GM18502 (cell line): ENCODE measurements around the gene NRG2.

Experiments used
- ATAC-seq: cut with Tn5 transposase; IDR thresholded peaks from one replicate; pipeline ENCODE4 v1.9.1; 2021; ENCODE audit warnings: mild to moderate bottlenecking; ENCODE audit not compliant: unreplicated experiment, poor library complexity

The NRG2 gene

GRCh38 chr5:139864716-139865483, 178.2 kb downstream of the NRG2 start:
- no peak for ATAC-seq

GRCh38 chr5:139863855-139864558, 179.1 kb downstream of the NRG2 start:
- ATAC-seq = peak; percentile 56

GRCh38 chr5:139863361-139863760, 179.7 kb downstream of the NRG2 start:
- no peak for ATAC-seq

GRCh38 chr5:139862803-139863202, 180.3 kb downstream of the NRG2 start:
- ATAC-seq = no peak

- ATAC-seq = peak; percentile 57
Observed at GRCh38 chr5:139862313-139862712, 180.8 kb downstream of the NRG2 start.

- no peak for ATAC-seq
Observed at GRCh38 chr5:139861889-139862207, 181.3 kb downstream of the NRG2 start.

- no peak for ATAC-seq
Observed at GRCh38 chr5:139861021-139861888, 181.8 kb downstream of the NRG2 start.

- ATAC-seq = no peak
Observed at GRCh38 chr5:139859013-139859412, 184.1 kb downstream of the NRG2 start.

GRCh38 chr5:139856714-139857113, 186.4 kb downstream of the NRG2 start:
- no peak for ATAC-seq

GRCh38 chr5:139855946-139856540, 187.1 kb downstream of the NRG2 start:
- ATAC-seq = no peak

GRCh38 chr5:139855451-139855850, 187.6 kb downstream of the NRG2 start:
- ATAC-seq = no peak

- ATAC-seq = no peak
Observed at GRCh38 chr5:139854953-139855352, 188.1 kb downstream of the NRG2 start.

- no peak for ATAC-seq
Observed at GRCh38 chr5:139854029-139854605, 189.0 kb downstream of the NRG2 start.

GRCh38 chr5:139852696-139853095, 190.4 kb downstream of the NRG2 start:
- no peak for ATAC-seq

GRCh38 chr5:139851558-139851957, 191.5 kb downstream of the NRG2 start:
- ATAC-seq = no peak

GRCh38 chr5:139850423-139851016, 192.6 kb downstream of the NRG2 start:
- no peak for ATAC-seq

- ATAC-seq = no peak
Observed at GRCh38 chr5:139849942-139850341, 193.2 kb downstream of the NRG2 start.

GRCh38 chr5:139849501-139849900, 193.6 kb downstream of the NRG2 start:
- ATAC-seq = no peak

GRCh38 chr5:139848508-139849100, 194.5 kb downstream of the NRG2 start:
- no peak for ATAC-seq
